DOHH2 (cell line): ENCODE results near the gene CDH4.

Experiments used
- H3F3A ChIP-seq: fragments of 200-600 bp; sonication (generic), shearing (Covaris generic); 2 replicates; pipeline ENCODE4 v1.6.0; 2016; ENCODE audit warnings: antibody characterized with exemption, mild to moderate bottlenecking; ENCODE audit not compliant: control insufficient read depth, insufficient read depth
- H3K27ac ChIP-seq: fragments of 200-600 bp; sonication (generic); 2 replicates; pipeline ENCODE4 v1.5.1; 2014; ENCODE audit warnings: low read depth, mild to moderate bottlenecking, low read length, moderate library complexity
- H3K27me3 ChIP-seq: fragments of 200-600 bp; sonication (generic); 2 replicates; pipeline ENCODE4 v1.6.1; 2014; ENCODE audit warnings: mild to moderate bottlenecking, low read length, mixed read lengths; ENCODE audit not compliant: control insufficient read depth
- H3K36me3 ChIP-seq: fragments of 200-600 bp; sonication (generic); 2 replicates; pipeline ENCODE4 v1.6.1; 2014; ENCODE audit warnings: mild to moderate bottlenecking, low read length, moderate library complexity, mixed read lengths; ENCODE audit not compliant: control insufficient read depth
- H3K4me1 ChIP-seq: fragments of 200-600 bp; sonication (generic); 2 replicates; pipeline ENCODE4 v1.6.1; 2014; ENCODE audit warnings: mild to moderate bottlenecking, low read length, mixed read lengths; ENCODE audit not compliant: control insufficient read depth
- H3K4me2 ChIP-seq: fragments of 200-600 bp; sonication (generic); 2 replicates; pipeline ENCODE4 v1.6.0; 2014; ENCODE audit warnings: mild to moderate bottlenecking, low read length, moderate library complexity
- H3K4me3 ChIP-seq: fragments of 200-600 bp; sonication (generic); 2 replicates; pipeline ENCODE4 v1.5.1; 2014; ENCODE audit warnings: mild to moderate bottlenecking, low read length, mixed read lengths
- H3K79me2 ChIP-seq: fragments of 200-600 bp; sonication (generic); 2 replicates; pipeline ENCODE4 v1.6.1; 2014; ENCODE audit warnings: mild to moderate bottlenecking, low read length, mixed read lengths; ENCODE audit not compliant: control insufficient read depth
- H3K9me2 ChIP-seq: fragments of 200-600 bp; sonication (generic); replicated peaks from 2 replicates; pipeline ENCODE4 v1.6.1; 2014; ENCODE audit warnings: mild to moderate bottlenecking, low read length, mixed read lengths; ENCODE audit not compliant: control insufficient read depth
- H3K9me3 ChIP-seq: fragments of 200-600 bp; sonication (generic); 2 replicates; pipeline ENCODE4 v1.6.1; 2014; ENCODE audit warnings: antibody characterized with exemption, low read length, mixed read lengths; ENCODE audit not compliant: control insufficient read depth, insufficient read depth
- H4K20me1 ChIP-seq: fragments of 200-600 bp; sonication (generic); 2 replicates; pipeline ENCODE4 v1.6.0; 2014; ENCODE audit warnings: low read depth, mild to moderate bottlenecking, antibody characterized with exemption, low read length, moderate library complexity; ENCODE audit not compliant: control insufficient read depth, insufficient read depth
- CTCF ChIP-seq: fragments of 200-600 bp; sonication (generic); IDR thresholded peaks from one replicate; pipeline ENCODE4 v1.5.1; 2014; ENCODE audit warnings: antibody characterized with exemption, mild to moderate bottlenecking, low read depth, low read length; ENCODE audit not compliant: poor library complexity, severe bottlenecking
- EZH2phosphoT487 ChIP-seq: fragments of 200-600 bp; sonication (generic); IDR thresholded peaks from 2 replicates; pipeline ENCODE4 v1.6.1; 2017; ENCODE audit warnings: borderline replicate concordance, mild to moderate bottlenecking, antibody characterized with exemption, low read length, moderate library complexity, mixed read lengths

The CDH4 gene

DNA sequence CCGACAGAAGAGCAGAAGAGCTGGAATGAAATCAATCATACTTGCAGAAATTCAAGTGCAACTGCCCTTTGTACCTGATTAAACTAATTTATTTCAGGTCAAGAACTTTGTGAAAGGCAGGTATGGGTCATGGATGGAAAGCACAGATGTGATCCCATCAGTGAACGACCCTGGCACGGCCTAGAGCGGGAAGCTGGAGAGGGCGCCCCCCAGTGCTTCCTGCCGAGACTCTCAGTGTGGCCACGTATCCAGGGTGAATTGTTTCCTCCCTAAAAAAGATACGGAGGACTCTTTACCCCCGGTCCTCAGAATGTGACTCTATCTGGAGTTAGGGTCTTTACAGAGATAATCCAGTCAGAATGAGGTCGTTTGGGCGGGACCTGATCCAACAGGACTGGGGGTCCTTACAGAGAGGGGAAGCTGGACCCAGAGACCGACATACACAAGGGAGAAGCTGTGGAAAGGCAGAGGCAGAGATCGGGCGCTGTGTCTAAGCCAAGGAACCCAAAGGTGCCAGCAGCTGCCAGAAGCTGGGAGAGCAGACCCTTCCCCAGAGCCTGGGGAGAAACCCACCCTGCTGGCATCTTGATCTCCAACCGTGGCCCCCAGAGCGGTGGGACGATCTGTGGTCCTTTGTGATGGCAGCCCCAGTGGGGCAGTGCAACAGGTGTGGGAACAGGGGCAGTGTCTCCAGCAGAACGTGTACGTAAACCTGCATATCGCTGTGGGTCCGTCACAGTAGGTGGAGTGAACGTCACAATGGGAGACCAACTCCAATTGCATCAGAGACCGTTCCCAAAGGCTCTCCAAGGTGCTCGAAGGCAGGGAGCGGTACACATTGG, 721.7 kb downstream of the CDH4 start:
- peaks cover 31% of the 10 kb centered on the region for H3K36me3 ChIP-seq
- H3F3A ChIP-seq: no peaks in the 10 kb centered on the region; the same call in 1 of the 2 replicates
- no peaks in the 10 kb centered on the region for H3K4me1 ChIP-seq
- TF ChIP-seq EZH2phosphoT487 (no peak), CTCF (no peak)
- H3K27me3 ChIP-seq: no peaks in the 10 kb centered on the region
- no peak overlapping the region for H3K4me3 ChIP-seq
- no peaks in the 10 kb centered on the region for H3K9me3 ChIP-seq
- H3K79me2 ChIP-seq: no peaks in the 10 kb centered on the region
- H3K9me2 ChIP-seq: no peaks in the 10 kb centered on the region
- H3K4me2 ChIP-seq: no peak overlapping the region
- H4K20me1 ChIP-seq: no peaks in the 10 kb centered on the region
- no peak overlapping the region for H3K27ac ChIP-seq

- TF ChIP-seq CTCF: no peak
- TF ChIP-seq EZH2phosphoT487: no peak
- Histone ChIP-seq H3K9me2 (no peaks in the 10 kb centered on the region), H3K4me3 (no peak overlapping the region), H3K4me1 (no peaks in the 10 kb centered on the region), H3K36me3 (peaks cover 31% of the 10 kb centered on the region), H3F3A (no peaks in the 10 kb centered on the region; the same call in 1 of the 2 replicates), H3K27ac (no peak overlapping the region), H3K4me2 (no peak overlapping the region), H3K27me3 (no peaks in the 10 kb centered on the region), H4K20me1 (no peaks in the 10 kb centered on the region), H3K79me2 (no peaks in the 10 kb centered on the region), H3K9me3 (no peaks in the 10 kb centered on the region)
These were observed 722.2 kb downstream of the CDH4 start for GRCh38 chr20:61974357-61974665.

GRCh38 chr20:61975407-61976129, 723.5 kb downstream of the CDH4 start:
- Histone ChIP-seq H3K27ac (no peak overlapping the region), H4K20me1 (no peaks in the 10 kb centered on the region), H3K9me2 (no peaks in the 10 kb centered on the region), H3K4me2 (no peak overlapping the region), H3F3A (no peaks in the 10 kb centered on the region; the same call in 1 of the 2 replicates), H3K4me3 (no peak overlapping the region), H3K79me2 (peaks cover 3% of the 10 kb centered on the region; the same call in 1 of the 2 replicates), H3K36me3 (peaks cover 39% of the 10 kb centered on the region), H3K4me1 (no peaks in the 10 kb centered on the region), H3K27me3 (no peaks in the 10 kb centered on the region), H3K9me3 (no peaks in the 10 kb centered on the region)
- TF ChIP-seq CTCF: no peak
- TF ChIP-seq EZH2phosphoT487: no peak
